ENCODE measurements around the gene TMEM256. TPM values are rescaled to one million over a fixed set of nuclear protein-coding genes. Genes with fewer than 3 reads are reported as not detected.
A peak's percentile ranks its signal among the peaks of the same experiment; 100 is the strongest.

Gene TMEM256
- total and polyA plus RNA-seq, 7 experiments from 2014 or later: 31.5 to 64.9 (median 48.2) TPM

GRCh38 chr17:7415784-7416183, 11.9 kb upstream of the TMEM256 start:
- intact Hi-C loops (cut with micrococcal nuclease): loop anchor here in 1 of 2 donors (1.0 to 2.0 kb wide), 2 partner anchors 59 to 135 kb away; partner anchors contain the start of gene SLC2A4
- POLR2A ChIA-PET: no interaction called here
- no peak overlapping the region for H3K27ac ChIP-seq (ENCODE audit: low read depth, low read length)
- no peaks in the 10 kb centered on the region for H3K27me3 ChIP-seq (ENCODE audit: control insufficient read depth in 2 of 2, insufficient read depth in 2 of 2, low read length in 2 of 2)
- Mint-ChIP-seq H3K27ac (no peak overlapping the region), H3K4me1 (peaks cover 0 to 7% (median 0%) of the 10 kb centered on the region in 7 donors), H3K27me3 (no peaks in the 10 kb centered on the region), H3K9me3 (no peaks in the 10 kb centered on the region), H3K36me3 (no peaks in the 10 kb centered on the region), H3K4me3 (no peak overlapping the region)
- no peaks in the 10 kb centered on the region for H3K36me3 ChIP-seq (ENCODE audit: control insufficient read depth in 2 of 3, insufficient read depth in 3 of 3, low read length in 3 of 3)
- H3K4me3 ChIP-seq (ENCODE audit: low read length): no peak overlapping the region
- no peaks in the 10 kb centered on the region for H3K9me3 ChIP-seq (ENCODE audit: control insufficient read depth in 2 of 3, low read length in 3 of 3)
- no peak for DNase-seq
- no peaks in the 10 kb centered on the region for H3K4me1 ChIP-seq (ENCODE audit: control insufficient read depth in 2 of 2, insufficient read depth in 2 of 2, low read length in 2 of 2)
- CTCF ChIA-PET: no interaction called here
- ATAC-seq: no peak

- intact Hi-C loops (cut with micrococcal nuclease): no loop called here
- no peak for DNase-seq
These were observed 10.9 kb upstream of the TMEM256 start for GRCh38 chr17:7414837-7415236.

GRCh38 chr17:7413346-7413985, 9.6 kb upstream of the TMEM256 start:
- no peak for DNase-seq
- H3K27ac ChIP-seq (ENCODE audit: low read depth, low read length): no peak overlapping the region
- H3K4me1 ChIP-seq (ENCODE audit: control insufficient read depth in 2 of 2, insufficient read depth in 2 of 2, low read length in 2 of 2): peaks cover 0 to 3% of the 10 kb centered on the region in 2 donors
- no peak overlapping the region for H3K4me3 Mint-ChIP-seq
- no peaks in the 10 kb centered on the region for H3K9me3 ChIP-seq (ENCODE audit: control insufficient read depth in 2 of 3, low read length in 3 of 3)
- no peak for ATAC-seq
- no peaks in the 10 kb centered on the region for H3K36me3 Mint-ChIP-seq
- no peaks in the 10 kb centered on the region for H3K36me3 ChIP-seq (ENCODE audit: control insufficient read depth in 2 of 3, insufficient read depth in 3 of 3, low read length in 3 of 3)
- POLR2A ChIA-PET: interaction anchor here (1.1 to 1.3 kb wide), 2 partner anchors 9 to 24 kb away, joined by 3 to 5 read pairs; partner anchors contain the start of gene TMEM256
- no peak overlapping the region for H3K27ac Mint-ChIP-seq
- H3K27me3 ChIP-seq (ENCODE audit: control insufficient read depth in 2 of 2, insufficient read depth in 2 of 2, low read length in 2 of 2): no peaks in the 10 kb centered on the region
- no peaks in the 10 kb centered on the region for H3K9me3 Mint-ChIP-seq
- H3K4me3 ChIP-seq (ENCODE audit: low read length): no peak overlapping the region
- H3K4me1 Mint-ChIP-seq: peaks cover 0 to 19% (median 5%) of the 10 kb centered on the region in 7 donors
- CTCF ChIA-PET: no interaction called here
- intact Hi-C loops (cut with micrococcal nuclease): no loop called here
- peaks cover 0 to 11% (median 0%) of the 10 kb centered on the region in 5 donors for H3K27me3 Mint-ChIP-seq

More at GRCh38 chr17:7414837-7415236, 10.9 kb upstream of the TMEM256 start:
- H3K27ac Mint-ChIP-seq: no peak overlapping the region
- Histone ChIP-seq H3K27ac (ENCODE audit: low read depth, low read length) (no peak overlapping the region), H3K4me3 (ENCODE audit: low read length) (no peak overlapping the region), H3K36me3 (ENCODE audit: control insufficient read depth in 2 of 3, insufficient read depth in 3 of 3, low read length in 3 of 3) (no peaks in the 10 kb centered on the region), H3K9me3 (ENCODE audit: control insufficient read depth in 2 of 3, low read length in 3 of 3) (no peaks in the 10 kb centered on the region), H3K27me3 (ENCODE audit: control insufficient read depth in 2 of 2, insufficient read depth in 2 of 2, low read length in 2 of 2) (no peaks in the 10 kb centered on the region), H3K4me1 (ENCODE audit: control insufficient read depth in 2 of 2, insufficient read depth in 2 of 2, low read length in 2 of 2) (no peaks in the 10 kb centered on the region)
- ATAC-seq: no peak
- H3K36me3 Mint-ChIP-seq: no peaks in the 10 kb centered on the region
- peaks cover 0 to 11% (median 0%) of the 10 kb centered on the region in 7 donors for H3K4me1 Mint-ChIP-seq
- peaks cover 0 to 3% (median 0%) of the 10 kb centered on the region in 5 donors for H3K27me3 Mint-ChIP-seq
- H3K4me3 Mint-ChIP-seq: no peak overlapping the region
- H3K9me3 Mint-ChIP-seq: no peaks in the 10 kb centered on the region
- CTCF ChIA-PET: no interaction called here
- POLR2A ChIA-PET: no interaction called here

GRCh38 chr17:7411427-7411750, 7.5 kb upstream of the TMEM256 start:
- POLR2A ChIA-PET: no interaction called here
- peaks cover 0 to 19% (median 0%) of the 10 kb centered on the region in 5 donors for H3K27me3 Mint-ChIP-seq
- peaks cover 0 to 1% (median 0%) of the 10 kb centered on the region in 11 donors for H3K9me3 Mint-ChIP-seq
- Histone ChIP-seq H3K4me1 (ENCODE audit: control insufficient read depth in 2 of 2, insufficient read depth in 2 of 2, low read length in 2 of 2) (peaks cover 0 to 3% of the 10 kb centered on the region in 2 donors), H3K9me3 (ENCODE audit: control insufficient read depth in 2 of 3, low read length in 3 of 3) (no peaks in the 10 kb centered on the region), H3K36me3 (ENCODE audit: control insufficient read depth in 2 of 3, insufficient read depth in 3 of 3, low read length in 3 of 3) (no peaks in the 10 kb centered on the region), H3K4me3 (ENCODE audit: low read length) (no peak overlapping the region), H3K27ac (ENCODE audit: low read depth, low read length) (no peak overlapping the region), H3K27me3 (ENCODE audit: control insufficient read depth in 2 of 2, insufficient read depth in 2 of 2, low read length in 2 of 2) (no peaks in the 10 kb centered on the region)
- CTCF ChIA-PET: no interaction called here
- intact Hi-C loops (cut with micrococcal nuclease): no loop called here
- no peak overlapping the region for H3K27ac Mint-ChIP-seq
- ATAC-seq: no peak
- peaks cover 0 to 14% (median 6%) of the 10 kb centered on the region in 7 donors for H3K4me1 Mint-ChIP-seq
- H3K36me3 Mint-ChIP-seq: no peaks in the 10 kb centered on the region
- no peak overlapping the region for H3K4me3 Mint-ChIP-seq
- DNase-seq: no peak

- intact Hi-C loops (cut with micrococcal nuclease): no loop called here
- Mint-ChIP-seq H3K27ac (no peak overlapping the region), H3K36me3 (no peaks in the 10 kb centered on the region), H3K27me3 (peaks cover 0 to 24% (median 0%) of the 10 kb centered on the region in 5 donors), H3K4me3 (peak overlapping the region in 1 of 10 donors; percentile 23), H3K4me1 (peaks cover 4 to 16% (median 10%) of the 10 kb centered on the region in 7 donors), H3K9me3 (peaks cover 0 to 1% (median 0%) of the 10 kb centered on the region in 11 donors)
- Histone ChIP-seq H3K9me3 (ENCODE audit: control insufficient read depth in 2 of 3, low read length in 3 of 3) (no peaks in the 10 kb centered on the region), H3K4me1 (ENCODE audit: control insufficient read depth in 2 of 2, insufficient read depth in 2 of 2, low read length in 2 of 2) (peaks cover 0 to 3% of the 10 kb centered on the region in 2 donors), H3K27ac (ENCODE audit: low read depth, low read length) (no peak overlapping the region), H3K4me3 (ENCODE audit: low read length) (no peak overlapping the region), H3K27me3 (ENCODE audit: control insufficient read depth in 2 of 2, insufficient read depth in 2 of 2, low read length in 2 of 2) (no peaks in the 10 kb centered on the region), H3K36me3 (ENCODE audit: control insufficient read depth in 2 of 3, insufficient read depth in 3 of 3, low read length in 3 of 3) (no peaks in the 10 kb centered on the region)
- DNase-seq (no peak), ATAC-seq (no peak)
- ChIA-PET POLR2A (interaction anchor here (0.8 kb wide), 1 partner anchor 12 kb away, joined by 3 read pairs; no protein-coding TSS in a partner anchor), CTCF (no interaction called here)
These were observed 6.9 kb upstream of the TMEM256 start for GRCh38 chr17:7410634-7411426.

- CTCF ChIA-PET: interaction anchor here (0.6 kb wide), 1 partner anchor 101 kb away, joined by 3 read pairs; no protein-coding TSS in a partner anchor
These were observed 5.8 kb upstream of the TMEM256 start for GRCh38 chr17:7409716-7410115.

More at GRCh38 chr17:7409716-7410115, 5.8 kb upstream of the TMEM256 start:
- Mint-ChIP-seq H3K27ac (peak overlapping the region in 3 of 9 donors; percentile 8 to 32 (median 20)), H3K9me3 (peaks cover 0 to 1% (median 0%) of the 10 kb centered on the region in 11 donors), H3K4me3 (peak overlapping the region in 3 of 10 donors; percentile 23 to 60 (median 47)), H3K27me3 (peaks cover 0 to 31% (median 0%) of the 10 kb centered on the region in 5 donors), H3K4me1 (peaks cover 9 to 19% (median 15%) of the 10 kb centered on the region in 7 donors), H3K36me3 (no peaks in the 10 kb centered on the region)
- DNase-seq: no peak
- intact Hi-C loops (cut with micrococcal nuclease): no loop called here
- H3K27ac ChIP-seq (ENCODE audit: low read depth, low read length): no peak overlapping the region
- H3K27me3 ChIP-seq (ENCODE audit: control insufficient read depth in 2 of 2, insufficient read depth in 2 of 2, low read length in 2 of 2): no peaks in the 10 kb centered on the region
- H3K36me3 ChIP-seq (ENCODE audit: control insufficient read depth in 2 of 3, insufficient read depth in 3 of 3, low read length in 3 of 3): no peaks in the 10 kb centered on the region
- peaks cover 3% of the 10 kb centered on the region in 2 donors for H3K4me1 ChIP-seq (ENCODE audit: control insufficient read depth in 2 of 2, insufficient read depth in 2 of 2, low read length in 2 of 2)
- ATAC-seq: no peak
- H3K4me3 ChIP-seq (ENCODE audit: low read length): no peak overlapping the region
- POLR2A ChIA-PET: interaction anchor here (1.1 to 2.4 kb wide), 3 partner anchors 16 to 26 kb away, joined by 3 to 14 read pairs (median 5); partner anchors contain the start of genes PLSCR3 and TMEM102
- no peaks in the 10 kb centered on the region for H3K9me3 ChIP-seq (ENCODE audit: control insufficient read depth in 2 of 3, low read length in 3 of 3)

Measured in naive thymus-derived CD4-positive, alpha-beta T cell (primary cell).